Measurements from ENCODE around the gene RNF112.

DNA sequence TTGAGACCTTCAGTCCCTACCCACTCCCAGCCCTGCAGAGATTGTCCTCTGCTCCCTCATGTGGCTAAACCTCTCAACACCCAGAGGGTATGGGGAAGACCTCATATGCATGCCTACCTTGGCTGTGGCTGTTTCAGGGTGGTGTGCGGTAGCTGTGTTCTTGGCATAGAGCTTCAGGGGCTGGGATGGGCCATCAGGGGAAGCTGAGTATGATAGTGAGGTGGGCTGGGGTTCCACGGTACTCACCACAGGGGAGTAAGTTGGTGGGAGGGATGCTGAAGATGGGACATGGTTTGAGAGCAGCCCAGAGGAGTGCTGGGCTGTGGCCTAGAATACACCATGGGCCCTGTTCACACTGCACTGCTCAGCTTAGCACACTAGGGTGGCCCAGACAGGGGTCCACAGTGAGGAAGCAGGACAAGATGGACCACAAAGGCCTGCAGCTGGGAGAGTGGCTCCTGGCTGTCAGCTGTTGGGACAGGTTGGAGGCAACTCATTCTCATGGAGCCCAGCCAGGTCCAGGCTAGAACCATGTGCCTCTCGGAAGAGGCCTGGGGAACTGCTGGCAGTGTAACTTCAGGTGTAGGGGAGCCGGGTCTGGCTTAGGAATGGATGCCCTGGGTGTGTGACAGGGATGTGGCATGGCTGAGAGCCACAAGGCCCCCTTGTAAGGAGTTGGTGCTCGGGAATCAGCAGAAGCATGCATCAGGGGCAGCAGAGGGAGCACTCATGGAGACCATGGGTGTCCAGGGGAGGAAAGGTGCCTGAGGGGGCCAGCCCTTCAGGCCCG lies 27.2 kb upstream of the RNF112 start:
- TF ChIP-seq, protein P1, sequence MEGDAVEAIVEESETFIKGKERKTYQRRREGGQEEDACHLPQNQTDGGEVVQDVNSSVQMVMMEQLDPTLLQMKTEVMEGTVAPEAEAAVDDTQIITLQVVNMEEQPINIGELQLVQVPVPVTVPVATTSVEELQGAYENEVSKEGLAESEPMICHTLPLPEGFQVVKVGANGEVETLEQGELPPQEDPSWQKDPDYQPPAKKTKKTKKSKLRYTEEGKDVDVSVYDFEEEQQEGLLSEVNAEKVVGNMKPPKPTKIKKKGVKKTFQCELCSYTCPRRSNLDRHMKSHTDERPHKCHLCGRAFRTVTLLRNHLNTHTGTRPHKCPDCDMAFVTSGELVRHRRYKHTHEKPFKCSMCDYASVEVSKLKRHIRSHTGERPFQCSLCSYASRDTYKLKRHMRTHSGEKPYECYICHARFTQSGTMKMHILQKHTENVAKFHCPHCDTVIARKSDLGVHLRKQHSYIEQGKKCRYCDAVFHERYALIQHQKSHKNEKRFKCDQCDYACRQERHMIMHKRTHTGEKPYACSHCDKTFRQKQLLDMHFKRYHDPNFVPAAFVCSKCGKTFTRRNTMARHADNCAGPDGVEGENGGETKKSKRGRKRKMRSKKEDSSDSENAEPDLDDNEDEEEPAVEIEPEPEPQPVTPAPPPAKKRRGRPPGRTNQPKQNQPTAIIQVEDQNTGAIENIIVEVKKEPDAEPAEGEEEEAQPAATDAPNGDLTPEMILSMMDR (IDR thresholded peaks at IDR 0.05), result no peak
- no peak for TF ChIP-seq POLR2A (IDR thresholded peaks at IDR 0.05)

Data from right lobe of liver (tissue), 4 donors.